HG03097 (cell line): ENCODE results near the gene LRRC1.

Experiments
- ATAC-seq: cut with Tn5 transposase; IDR thresholded peaks from one replicate; pipeline ENCODE4 v1.9.1; 2021; ENCODE audit not compliant: unreplicated experiment, low FRiP score

Gene LRRC1

DNA sequence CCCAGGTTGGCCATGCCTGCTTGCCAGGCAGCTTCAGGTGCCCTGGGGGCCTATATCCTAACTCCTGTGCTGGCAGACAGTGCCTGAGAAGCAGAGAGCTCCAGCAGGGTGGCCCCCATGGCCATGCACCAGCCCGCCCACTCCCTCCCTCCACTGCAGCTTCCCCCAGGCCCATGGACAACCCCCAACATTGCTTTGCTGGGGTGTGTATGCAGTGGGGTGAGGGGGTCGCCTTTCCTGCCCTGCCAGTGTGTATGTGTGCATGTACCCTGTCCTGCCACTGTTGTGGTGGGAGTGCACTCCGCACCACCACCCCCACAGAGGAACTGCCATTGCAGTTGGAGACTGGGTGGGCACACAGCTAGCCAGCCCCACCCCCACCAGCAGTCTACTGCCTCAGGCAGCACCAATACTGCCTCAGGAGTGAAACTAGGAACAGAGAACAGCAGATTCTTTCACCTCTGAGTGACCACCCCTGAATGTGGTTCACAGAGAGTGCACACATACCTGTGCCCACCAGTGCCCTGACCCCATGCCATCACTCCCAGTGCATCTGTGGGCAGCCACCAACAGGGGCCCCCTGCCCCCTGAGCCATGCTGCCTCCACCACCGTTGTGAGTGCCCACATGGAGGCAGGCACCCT, 151.1 kb downstream of the LRRC1 start:
- no peak for ATAC-seq

DNA sequence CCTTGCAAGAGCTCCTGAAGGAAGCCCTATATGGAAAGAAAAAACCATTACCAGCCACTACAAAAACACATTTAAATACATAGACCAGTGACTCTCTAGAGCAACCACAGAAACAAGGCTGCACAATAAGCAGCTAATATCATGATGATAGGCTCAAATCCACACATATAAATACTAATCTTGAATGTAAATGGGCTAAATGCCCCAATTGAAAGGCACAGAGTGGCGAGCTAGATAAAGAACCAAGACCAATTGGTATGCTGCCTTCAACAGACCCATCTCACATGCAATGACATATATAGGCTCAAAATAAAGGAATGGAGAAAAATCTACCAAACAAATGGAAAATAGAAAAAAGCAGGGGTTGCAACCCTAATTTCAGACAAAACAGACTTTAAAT, 153.0 kb downstream of the LRRC1 start:
- ATAC-seq: no peak

GRCh38 chr6:53951383-53951782, 156.6 kb downstream of the LRRC1 start:
- no peak for ATAC-seq

GRCh38 chr6:53956068-53956711, 161.4 kb downstream of the LRRC1 start:
- ATAC-seq: peak; percentile 85

DNA sequence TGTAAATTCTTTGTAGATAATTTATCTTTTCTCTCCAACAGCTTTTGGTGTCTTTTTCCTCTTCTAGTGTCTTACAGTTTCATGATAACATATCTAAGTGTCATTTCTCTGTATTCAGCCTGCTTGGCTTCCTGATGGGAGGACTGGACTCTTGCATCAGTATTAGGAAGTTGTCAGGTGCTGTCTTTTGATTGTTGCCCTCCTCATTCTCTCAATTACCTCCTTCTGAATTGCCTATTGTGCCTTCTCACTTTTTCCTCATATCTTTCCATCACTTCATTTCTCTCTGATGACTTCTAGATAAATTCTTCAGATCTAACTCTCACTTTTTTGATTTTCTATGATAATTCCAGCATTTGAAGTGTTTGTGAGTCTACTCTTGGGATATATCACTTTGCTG, 162.0 kb downstream of the LRRC1 start:
- ATAC-seq: no peak

DNA sequence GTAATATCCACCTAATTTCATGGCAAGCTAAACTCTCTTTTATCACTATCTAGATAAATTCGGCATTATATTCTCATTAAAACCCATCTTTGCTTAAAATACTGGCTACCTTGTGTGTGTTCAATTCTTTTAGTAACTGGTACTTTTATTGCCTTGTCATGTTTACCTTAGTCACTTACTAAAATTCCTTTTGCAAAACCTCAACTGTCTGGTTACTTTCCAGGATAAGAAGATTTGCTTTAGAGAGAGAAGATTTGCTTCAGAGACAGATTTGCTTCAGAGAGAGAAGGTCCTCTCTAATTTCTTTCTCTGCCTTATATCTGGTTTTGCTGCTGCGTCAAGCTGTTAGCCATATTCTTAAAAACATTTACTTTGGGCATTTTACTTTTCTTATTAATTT, 164.9 kb downstream of the LRRC1 start:
- no peak for ATAC-seq

DNA sequence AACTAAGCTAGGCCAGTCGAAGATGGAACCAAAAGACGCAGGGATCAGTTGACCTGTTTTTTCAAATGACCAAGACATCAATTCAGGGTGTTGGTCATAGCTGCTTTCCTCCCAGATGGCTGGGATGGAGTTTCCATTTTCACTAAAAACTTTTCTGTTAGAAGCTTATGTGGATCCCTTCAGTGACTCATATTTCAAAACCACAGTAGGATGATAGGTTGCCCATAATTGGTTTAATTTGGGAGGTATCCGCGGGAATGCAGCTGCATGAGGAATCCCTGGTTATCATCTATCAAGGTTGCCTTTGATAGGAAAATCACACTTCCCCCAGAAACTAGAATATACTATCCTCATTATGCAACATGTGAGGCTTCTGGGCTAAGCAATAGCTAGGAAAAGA, 165.5 kb downstream of the LRRC1 start:
- no peak for ATAC-seq

DNA sequence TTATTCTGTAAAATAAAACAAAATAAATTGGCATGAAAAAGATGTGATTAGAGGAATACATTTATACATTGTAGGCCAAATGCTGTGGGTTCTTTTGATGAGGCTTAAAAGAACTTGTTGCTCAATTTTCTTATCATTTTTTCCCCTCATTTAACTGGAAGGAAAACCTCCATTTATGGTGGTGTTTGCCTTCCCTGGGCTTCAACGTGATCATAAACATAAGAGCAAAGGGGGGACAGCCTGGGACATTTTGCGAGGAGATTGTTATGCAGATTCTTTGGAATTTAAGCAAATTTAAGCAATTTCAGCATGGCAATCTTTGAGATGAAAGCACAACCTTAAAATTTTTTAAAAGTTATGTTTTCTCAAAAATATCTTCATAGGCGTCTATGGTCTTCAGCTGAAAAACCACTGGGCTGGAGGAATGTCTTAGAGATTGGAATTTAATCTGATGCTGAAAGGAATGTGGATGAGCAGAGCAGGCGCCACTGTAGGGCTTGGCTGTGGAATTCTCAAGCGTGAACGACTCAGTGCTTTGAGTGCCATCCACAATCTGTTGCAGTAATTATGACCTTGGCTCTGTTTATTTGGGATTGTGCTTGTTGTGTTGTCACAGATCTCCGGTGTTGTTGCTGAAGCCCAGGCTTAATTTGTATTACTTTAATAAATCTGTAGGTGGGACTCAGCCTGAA, 167.0 kb downstream of the LRRC1 start:
- ATAC-seq: no peak

DNA sequence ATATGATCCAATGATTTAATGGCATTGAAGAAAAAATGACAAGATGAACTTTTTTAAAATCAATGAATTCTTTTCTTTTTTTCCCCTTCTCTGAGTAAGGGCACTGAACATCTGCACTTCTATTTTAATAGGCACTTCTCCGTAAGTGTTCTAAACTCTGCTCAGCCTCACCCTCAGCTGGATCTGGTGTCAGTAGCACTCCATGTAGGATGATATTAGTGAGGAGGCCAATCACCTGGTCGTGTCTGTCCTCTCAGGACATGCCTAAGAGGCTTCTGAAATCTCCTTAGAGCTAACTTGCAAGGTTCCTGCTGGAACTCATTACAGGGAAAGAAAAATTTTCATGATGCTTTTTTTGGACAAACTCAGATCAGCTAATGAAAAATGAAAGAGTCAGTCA, 167.8 kb downstream of the LRRC1 start:
- ATAC-seq: no peak

DNA sequence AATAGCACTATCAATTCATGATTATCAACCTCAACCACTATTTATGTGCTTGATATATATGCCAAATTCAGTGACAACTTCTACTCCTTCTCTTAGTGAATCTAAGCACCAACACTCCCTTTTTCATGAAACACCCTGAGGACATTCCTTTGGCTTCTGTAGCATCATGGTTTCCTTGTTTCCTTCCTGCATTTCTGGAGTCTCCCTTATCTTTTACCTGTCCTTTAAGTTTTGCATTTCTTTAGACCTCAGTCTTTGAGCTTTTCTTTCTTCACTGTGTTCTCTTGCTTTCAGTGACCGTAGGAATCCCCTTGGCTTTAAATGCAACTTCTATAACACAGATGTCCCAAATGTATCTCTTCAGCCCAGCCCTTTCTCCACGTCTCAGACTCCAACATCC, 172.6 kb downstream of the LRRC1 start:
- no peak for ATAC-seq
